NCI-H2196 (cell line): Measurements from ENCODE around the gene PSKH1.

ENCODE experiments used
- DNase-seq: peaks from one replicate; lab custom pipeline; 2025; ENCODE audit not compliant: unreplicated experiment; lab: John Stamatoyannopoulos, UW

Gene PSKH1

DNA sequence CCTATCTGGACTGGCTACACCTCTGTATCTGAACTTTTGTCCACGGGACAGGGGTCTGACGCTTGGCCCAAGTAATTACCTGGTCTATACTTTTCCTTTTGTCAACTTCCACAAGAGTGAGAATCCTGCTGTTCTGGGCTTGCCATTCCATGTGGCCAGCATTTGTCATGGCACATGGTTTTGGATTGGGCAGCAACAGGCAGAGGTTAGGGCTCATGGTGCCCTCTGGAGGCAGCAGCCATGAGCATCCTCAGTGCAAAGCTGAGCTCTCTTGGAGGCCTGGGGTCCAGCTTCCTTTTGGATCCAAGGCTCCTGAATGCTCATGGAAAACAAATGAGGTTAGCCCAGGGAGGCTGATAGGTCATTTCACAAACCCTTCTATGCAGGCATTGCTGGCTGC, 27.7 kb upstream of the PSKH1 start:
- DNase-seq, result no peak

DNA sequence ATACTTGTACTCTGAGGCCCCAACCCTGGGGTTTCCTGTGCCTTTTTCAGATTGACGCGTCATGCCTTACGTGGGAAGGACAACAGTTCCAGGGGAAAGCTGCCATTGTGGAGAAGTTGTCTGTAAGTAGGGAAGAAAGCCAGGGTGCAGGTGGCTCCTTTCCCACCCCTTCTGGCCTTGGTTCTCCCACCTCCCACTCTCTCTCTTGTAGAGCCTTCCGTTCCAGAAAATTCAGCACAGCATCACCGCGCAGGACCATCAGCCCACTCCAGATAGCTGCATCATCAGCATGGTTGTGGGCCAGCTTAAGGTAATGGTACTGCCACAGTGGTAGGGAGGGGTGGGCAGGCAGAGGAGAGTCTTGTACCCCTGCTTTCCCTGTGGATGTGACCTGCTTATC, 24.8 kb upstream of the PSKH1 start:
- DNase-seq, result no peak

DNA sequence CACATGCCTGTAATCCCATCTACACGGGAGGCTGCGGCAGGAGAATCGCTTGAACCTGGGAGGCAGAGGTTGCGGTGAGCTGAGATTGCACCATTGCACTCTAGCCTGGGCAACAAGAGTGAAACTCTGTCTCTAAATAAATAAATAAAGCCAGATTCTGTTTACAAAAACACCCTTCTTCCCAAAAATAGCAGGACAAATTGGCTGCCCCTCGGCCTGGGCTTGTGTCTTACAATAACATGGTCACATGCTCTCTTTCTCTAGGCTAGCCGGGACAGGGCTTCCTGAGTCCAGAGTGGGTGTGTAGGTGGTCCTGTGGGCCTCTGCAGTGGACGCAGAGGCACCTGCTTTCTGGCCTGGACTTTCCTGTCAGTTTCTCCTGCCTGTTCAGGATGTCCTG, 23.4 kb upstream of the PSKH1 start:
- DNase-seq, result no peak

GRCh38 chr16:67871256-67871655, 21.8 kb upstream of the PSKH1 start:
- no peak for DNase-seq

- DNase-seq, result no peak
Observed at GRCh38 chr16:67872131-67872630, 20.9 kb upstream of the PSKH1 start.

- DNase-seq, result peak; percentile 59
Observed at GRCh38 chr16:67872631-67873434, 20.2 kb upstream of the PSKH1 start, which contains the start of gene EDC4. Gene EDC4, plus strand, starts transcription at chr16:67873052. Its CDS starts 210 bp downstream, at chr16:67873262.

DNA sequence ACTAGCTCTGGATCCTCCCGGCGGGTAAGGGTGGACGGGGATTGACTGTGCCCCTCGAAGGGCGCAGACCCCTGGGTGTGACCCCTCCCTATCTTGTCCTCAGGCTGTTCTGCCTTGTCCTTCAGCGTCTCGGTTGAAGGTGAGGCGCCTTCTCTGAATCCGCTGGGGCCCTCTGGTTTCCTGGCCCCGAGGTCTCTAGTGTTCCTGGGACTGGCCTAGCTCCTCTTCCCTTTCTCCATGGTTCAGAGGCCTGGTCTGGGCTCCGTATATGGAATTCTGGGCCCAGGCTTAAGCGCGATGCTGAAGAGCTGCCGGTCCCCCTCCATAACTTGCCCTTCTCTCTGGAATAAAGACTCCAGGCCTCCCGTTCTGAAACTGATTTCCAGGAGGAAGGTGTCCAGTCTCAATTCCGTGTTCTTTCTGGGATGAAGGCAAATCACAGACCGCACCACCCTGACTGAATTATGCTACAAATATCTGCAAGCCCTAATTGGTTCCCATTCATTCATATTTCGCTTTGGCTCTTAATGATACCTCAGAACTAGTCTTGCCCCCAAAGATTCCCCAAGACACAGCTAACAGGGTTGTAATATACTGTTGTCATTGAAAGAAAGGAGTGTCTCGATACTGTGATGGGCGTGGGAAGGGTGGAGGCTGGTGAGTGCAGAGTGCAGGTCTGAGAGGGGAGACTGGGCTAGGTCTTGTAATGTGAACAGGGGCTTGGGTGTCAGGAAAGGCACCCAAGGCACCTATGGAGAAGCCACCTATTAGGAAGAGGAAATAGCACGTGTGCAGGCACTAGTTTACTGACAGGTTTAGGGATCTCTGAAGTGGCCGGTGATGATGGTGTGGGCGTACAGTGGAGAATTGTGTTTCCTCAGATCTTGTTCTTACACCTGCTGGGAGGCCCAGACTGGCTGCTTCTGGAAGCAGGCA, 19.4 kb upstream of the PSKH1 start:
- no peak for DNase-seq

DNA sequence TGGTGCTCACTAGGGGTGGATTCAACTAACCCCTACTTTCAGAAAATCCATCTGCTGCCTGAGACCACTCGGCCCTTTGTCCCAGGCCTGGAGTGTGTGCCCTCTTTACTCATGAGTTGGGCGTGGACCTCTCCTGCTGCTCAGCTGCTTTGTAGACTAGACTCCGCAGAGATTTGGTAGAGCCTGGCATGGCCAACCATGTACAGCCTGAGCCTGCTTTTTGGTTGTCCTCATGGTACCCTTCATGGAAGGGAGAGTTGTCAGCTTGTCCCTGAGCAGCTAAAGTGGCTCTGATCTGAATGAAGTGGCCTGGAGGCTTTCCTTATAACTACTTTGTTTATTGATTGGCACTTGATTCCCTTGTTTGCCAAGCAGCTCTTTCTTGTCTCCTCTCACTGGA, 18.7 kb upstream of the PSKH1 start:
- DNase-seq, result no peak

DNA sequence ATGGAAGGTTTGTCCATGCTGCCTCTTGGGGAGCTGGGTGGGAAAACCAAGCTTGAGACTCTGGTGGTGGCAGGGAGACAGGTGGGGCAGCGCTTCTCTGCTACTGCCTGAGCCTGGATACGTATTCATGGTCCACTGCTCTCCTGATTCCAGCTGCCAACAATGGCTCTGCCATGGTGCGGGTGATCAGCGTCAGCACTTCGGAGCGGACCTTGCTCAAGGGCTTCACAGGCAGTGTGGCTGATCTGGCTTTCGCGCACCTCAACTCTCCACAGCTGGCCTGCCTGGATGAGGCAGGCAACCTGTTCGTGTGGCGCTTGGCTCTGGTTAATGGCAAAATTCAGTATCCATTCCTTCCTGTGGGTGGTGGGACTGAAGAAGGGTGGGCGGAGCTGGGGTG, 16.0 kb upstream of the PSKH1 start:
- no peak for DNase-seq

DNA sequence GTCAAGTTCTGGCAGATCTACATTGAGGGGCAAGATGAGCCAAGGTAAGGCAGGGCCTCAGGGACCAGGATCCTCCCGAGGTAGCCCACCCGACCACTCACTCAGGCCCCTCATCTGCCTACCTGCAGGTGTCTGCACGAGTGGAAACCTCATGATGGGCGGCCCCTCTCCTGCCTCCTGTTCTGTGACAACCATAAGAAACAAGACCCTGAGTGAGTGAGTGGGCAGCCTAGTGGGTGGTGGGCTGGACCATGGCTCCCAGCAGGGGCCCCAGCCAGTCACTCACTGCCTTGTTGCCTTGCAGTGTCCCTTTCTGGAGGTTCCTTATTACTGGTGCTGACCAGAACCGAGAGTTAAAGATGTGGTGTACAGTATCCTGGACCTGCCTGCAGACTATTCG, 14.8 kb upstream of the PSKH1 start:
- DNase-seq, result no peak

DNA sequence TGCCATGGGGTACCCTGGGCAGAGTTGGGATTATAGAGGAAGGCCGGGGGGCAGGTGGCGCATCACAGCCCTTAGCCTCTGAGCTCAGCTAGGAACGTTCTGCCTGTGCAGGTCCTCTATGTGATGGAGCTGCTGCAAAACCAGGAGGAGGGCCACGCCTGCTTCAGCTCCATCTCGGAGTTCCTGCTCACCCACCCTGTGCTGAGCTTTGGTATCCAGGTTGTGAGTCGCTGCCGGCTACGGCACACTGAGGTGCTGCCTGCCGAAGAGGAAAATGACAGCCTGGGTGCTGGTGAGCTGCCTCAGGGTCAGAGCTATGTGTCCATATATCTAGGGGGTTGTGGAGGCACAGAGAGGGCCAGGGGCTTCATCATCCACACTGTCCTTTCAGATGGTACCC, 14.2 kb upstream of the PSKH1 start:
- DNase-seq, result no peak

DNA sequence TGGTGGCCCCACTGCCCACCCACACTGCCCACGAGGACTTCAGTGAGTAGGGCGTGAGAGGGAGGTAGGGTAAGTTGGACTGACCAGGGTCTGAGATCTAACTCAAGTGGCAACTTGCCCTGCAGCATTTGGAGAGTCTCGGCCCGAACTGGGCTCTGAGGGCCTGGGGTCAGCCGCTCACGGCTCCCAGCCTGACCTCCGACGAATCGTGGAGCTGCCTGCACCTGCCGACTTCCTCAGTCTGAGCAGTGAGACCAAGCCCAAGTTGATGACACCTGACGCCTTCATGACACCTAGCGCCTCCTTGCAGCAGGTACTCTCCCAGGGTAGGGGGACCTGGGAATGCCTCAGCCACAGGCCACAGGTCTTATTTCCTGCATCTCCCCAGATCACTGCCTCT, 13.6 kb upstream of the PSKH1 start:
- no peak for DNase-seq

- no peak for DNase-seq
Observed at GRCh38 chr16:67879936-67880335, 13.1 kb upstream of the PSKH1 start.

- no peak for DNase-seq
Observed at GRCh38 chr16:67880584-67880983, 12.5 kb upstream of the PSKH1 start.

DNA sequence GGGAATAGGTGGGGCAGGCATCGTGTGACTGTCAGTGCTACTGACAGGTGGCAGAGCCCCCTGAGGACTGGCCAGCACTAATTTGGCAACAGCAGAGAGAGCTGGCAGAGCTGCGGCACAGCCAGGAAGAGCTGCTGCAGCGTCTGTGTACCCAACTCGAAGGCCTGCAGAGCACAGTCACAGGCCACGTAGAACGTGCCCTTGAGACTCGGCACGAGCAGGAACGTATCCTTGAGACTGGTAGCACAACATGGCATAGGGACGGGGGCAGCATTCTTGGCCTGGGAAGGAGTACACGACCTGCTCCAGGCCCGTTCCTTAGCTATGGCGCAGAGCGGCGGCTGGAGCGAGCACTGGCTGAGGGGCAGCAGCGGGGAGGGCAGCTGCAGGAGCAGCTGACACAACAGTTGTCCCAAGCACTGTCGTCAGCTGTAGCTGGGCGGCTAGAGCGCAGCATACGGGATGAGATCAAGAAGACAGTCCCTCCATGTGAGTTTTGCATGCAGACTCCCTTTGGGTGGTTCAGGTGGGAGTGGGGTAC, 11.4 kb upstream of the PSKH1 start:
- DNase-seq, result no peak

DNA sequence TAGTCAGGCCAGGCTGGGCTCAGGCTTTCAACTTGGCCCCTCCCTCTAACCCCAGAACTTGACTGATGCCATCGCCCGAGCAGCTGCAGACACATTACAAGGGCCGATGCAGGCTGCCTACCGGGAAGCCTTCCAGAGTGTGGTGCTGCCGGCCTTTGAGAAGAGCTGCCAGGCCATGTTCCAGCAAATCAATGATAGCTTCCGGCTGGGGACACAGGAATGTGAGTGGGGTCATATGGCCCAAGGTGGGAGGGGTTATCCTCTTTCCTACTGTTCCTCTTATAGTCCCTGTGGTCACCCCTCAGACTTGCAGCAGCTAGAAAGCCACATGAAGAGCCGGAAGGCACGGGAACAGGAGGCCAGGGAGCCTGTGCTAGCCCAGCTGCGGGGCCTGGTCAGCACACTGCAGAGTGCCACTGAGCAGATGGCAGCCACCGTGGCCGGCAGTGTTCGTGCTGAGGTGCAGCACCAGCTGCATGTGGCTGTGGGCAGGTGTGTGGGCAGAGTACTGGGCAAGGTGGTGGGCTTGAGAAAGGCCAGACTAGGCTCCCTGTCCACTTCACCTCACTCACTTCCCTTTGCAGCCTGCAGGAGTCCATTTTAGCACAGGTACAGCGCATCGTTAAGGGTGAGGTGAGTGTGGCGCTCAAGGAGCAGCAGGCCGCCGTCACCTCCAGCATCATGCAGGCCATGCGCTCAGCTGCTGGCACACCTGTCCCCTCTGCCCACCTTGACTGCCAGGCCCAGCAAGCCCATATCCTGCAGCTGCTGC, 10.5 kb upstream of the PSKH1 start:
- peak; percentile 23 for DNase-seq

- no peak for DNase-seq
Observed at GRCh38 chr16:67883146-67883871, 9.7 kb upstream of the PSKH1 start.

GRCh38 chr16:67883872-67884261, 9.2 kb upstream of the PSKH1 start:
- peak; percentile 23 for DNase-seq

DNA sequence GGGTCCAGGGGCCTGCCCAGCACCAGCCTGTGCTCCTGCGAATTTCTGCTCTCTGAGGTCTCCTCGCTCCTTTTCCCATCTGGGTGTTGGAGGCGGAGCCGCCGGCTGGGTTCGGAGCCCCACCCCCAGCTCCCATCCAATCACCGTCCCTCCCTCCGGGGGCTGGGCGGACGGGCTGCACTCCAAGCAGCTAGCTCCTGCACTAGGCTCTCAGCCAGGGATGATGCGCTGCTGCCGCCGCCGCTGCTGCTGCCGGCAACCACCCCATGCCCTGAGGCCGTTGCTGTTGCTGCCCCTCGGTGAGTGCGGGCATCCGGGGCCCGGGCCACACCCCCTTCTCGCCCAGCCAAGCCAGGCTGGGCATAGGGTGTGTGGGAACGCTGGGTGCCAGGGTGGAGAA, 8.4 kb upstream of the PSKH1 start, which contains the start of gene NRN1L:
NRN1L (plus strand) TSS at position 202 of the 400 bp plus-strand sequence; CDS start at position 221, 19 bp downstream.
- DNase-seq, result peak; percentile 85

- DNase-seq, result no peak
Observed at GRCh38 chr16:67885545-67885944, 7.5 kb upstream of the PSKH1 start.
